OCI-LY1 (cell line): ENCODE results near the gene PIK3IP1.

Experiments used
- EZH2 ChIP-seq: fragments of 200-600 bp; sonication (generic), shearing (Covaris generic); IDR thresholded peaks from 2 replicates; pipeline ENCODE4 v1.8.0; 2017; ENCODE audit warnings: borderline replicate concordance, mixed run types, mild to moderate bottlenecking, antibody characterized with exemption, low read length, moderate library complexity, mixed read lengths
- TF ChIP-seq, protein P1 (sequence below): fragments of 200-600 bp; sonication (generic), shearing (Covaris generic); IDR thresholded peaks from 2 replicates; pipeline ENCODE4 v1.5.1; 2017; ENCODE audit warnings: mild to moderate bottlenecking, antibody characterized with exemption, low read length, moderate library complexity, mixed read lengths

DNA sequence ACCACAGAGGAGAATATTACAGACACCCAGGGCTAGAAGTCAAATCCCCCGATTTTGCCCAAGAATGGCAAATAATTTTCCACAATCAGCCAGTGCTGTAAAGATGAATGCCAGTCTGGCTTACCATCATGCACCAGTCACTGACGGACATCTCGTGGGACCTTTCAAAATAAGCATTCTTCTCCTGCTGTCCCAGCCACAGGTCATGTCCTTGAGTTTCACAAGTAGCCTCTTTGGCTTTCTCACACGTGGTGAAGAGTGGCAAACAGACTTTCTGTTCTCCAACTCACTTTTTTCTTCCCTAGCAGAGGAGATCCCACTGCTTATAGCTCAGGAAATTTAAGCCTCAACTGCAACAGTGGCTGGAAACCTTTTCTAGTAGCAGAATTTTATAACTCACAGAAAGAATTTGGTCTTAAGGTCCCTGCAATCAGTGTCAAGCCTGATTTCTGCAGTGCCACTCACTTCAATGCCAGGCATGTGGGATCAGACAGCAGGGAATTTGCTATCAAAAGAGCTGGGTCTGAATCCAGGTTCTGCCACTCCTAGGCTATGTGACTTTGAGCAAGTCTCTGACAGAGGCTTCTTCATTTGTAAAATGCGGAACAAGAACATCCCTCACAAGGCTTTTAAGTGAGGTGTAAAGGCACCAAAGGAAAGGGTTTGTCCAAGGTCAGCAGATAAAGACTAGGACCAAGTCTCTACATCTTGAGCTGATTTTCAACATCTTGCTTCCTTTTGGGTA is 3.6 kb downstream of the PIK3IP1 start:
- TF ChIP-seq, protein P1, sequence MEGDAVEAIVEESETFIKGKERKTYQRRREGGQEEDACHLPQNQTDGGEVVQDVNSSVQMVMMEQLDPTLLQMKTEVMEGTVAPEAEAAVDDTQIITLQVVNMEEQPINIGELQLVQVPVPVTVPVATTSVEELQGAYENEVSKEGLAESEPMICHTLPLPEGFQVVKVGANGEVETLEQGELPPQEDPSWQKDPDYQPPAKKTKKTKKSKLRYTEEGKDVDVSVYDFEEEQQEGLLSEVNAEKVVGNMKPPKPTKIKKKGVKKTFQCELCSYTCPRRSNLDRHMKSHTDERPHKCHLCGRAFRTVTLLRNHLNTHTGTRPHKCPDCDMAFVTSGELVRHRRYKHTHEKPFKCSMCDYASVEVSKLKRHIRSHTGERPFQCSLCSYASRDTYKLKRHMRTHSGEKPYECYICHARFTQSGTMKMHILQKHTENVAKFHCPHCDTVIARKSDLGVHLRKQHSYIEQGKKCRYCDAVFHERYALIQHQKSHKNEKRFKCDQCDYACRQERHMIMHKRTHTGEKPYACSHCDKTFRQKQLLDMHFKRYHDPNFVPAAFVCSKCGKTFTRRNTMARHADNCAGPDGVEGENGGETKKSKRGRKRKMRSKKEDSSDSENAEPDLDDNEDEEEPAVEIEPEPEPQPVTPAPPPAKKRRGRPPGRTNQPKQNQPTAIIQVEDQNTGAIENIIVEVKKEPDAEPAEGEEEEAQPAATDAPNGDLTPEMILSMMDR: no peak
- TF ChIP-seq EZH2: no peak
